Panc1 (cell line): Measurements from ENCODE around the gene HTR2C.

ENCODE experiments used
- POLR2AphosphoS5 ChIP-seq: IDR thresholded peaks from 2 replicates; pipeline ENCODE4 v1.6.1; 2012; ENCODE audit warnings: mild to moderate bottlenecking, low read depth, low read length, moderate library complexity
- TCF7L2 ChIP-seq: IDR thresholded peaks from 2 replicates; pipeline ENCODE4 v1.6.1; 2011; ENCODE audit warnings: mild to moderate bottlenecking, low read depth, low read length, inconsistent platforms
- TF ChIP-seq, protein P1 (sequence below): fragments of 450-650 bp; IDR thresholded peaks from 2 replicates; pipeline ENCODE4 v1.5.1; 2017; ENCODE audit warnings: mild to moderate bottlenecking
- TF ChIP-seq, protein P2 (sequence below), 2 experiments: IDR thresholded peaks; 2 replicates each; pipeline ENCODE4 v1.6.1; 2011 to 2012; ENCODE audit warnings: low read depth in 2 of 2, control low read depth in 1 of 2, low read length in 1 of 2, mild to moderate bottlenecking in 1 of 2, moderate library complexity in 1 of 2; ENCODE audit not compliant: insufficient read depth in 1 of 2

DNA sequence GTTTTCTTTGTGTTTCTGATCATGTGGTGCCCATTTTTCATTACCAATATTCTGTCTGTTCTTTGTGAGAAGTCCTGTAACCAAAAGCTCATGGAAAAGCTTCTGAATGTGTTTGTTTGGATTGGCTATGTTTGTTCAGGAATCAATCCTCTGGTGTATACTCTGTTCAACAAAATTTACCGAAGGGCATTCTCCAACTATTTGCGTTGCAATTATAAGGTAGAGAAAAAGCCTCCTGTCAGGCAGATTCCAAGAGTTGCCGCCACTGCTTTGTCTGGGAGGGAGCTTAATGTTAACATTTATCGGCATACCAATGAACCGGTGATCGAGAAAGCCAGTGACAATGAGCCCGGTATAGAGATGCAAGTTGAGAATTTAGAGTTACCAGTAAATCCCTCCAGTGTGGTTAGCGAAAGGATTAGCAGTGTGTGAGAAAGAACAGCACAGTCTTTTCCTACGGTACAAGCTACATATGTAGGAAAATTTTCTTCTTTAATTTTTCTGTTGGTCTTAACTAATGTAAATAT is 323.2 kb downstream of the HTR2C start:
- TF ChIP-seq, protein P1, sequence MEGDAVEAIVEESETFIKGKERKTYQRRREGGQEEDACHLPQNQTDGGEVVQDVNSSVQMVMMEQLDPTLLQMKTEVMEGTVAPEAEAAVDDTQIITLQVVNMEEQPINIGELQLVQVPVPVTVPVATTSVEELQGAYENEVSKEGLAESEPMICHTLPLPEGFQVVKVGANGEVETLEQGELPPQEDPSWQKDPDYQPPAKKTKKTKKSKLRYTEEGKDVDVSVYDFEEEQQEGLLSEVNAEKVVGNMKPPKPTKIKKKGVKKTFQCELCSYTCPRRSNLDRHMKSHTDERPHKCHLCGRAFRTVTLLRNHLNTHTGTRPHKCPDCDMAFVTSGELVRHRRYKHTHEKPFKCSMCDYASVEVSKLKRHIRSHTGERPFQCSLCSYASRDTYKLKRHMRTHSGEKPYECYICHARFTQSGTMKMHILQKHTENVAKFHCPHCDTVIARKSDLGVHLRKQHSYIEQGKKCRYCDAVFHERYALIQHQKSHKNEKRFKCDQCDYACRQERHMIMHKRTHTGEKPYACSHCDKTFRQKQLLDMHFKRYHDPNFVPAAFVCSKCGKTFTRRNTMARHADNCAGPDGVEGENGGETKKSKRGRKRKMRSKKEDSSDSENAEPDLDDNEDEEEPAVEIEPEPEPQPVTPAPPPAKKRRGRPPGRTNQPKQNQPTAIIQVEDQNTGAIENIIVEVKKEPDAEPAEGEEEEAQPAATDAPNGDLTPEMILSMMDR = no peak
- TF ChIP-seq TCF7L2 (no peak), POLR2AphosphoS5 (no peak)
- TF ChIP-seq, protein P2, sequence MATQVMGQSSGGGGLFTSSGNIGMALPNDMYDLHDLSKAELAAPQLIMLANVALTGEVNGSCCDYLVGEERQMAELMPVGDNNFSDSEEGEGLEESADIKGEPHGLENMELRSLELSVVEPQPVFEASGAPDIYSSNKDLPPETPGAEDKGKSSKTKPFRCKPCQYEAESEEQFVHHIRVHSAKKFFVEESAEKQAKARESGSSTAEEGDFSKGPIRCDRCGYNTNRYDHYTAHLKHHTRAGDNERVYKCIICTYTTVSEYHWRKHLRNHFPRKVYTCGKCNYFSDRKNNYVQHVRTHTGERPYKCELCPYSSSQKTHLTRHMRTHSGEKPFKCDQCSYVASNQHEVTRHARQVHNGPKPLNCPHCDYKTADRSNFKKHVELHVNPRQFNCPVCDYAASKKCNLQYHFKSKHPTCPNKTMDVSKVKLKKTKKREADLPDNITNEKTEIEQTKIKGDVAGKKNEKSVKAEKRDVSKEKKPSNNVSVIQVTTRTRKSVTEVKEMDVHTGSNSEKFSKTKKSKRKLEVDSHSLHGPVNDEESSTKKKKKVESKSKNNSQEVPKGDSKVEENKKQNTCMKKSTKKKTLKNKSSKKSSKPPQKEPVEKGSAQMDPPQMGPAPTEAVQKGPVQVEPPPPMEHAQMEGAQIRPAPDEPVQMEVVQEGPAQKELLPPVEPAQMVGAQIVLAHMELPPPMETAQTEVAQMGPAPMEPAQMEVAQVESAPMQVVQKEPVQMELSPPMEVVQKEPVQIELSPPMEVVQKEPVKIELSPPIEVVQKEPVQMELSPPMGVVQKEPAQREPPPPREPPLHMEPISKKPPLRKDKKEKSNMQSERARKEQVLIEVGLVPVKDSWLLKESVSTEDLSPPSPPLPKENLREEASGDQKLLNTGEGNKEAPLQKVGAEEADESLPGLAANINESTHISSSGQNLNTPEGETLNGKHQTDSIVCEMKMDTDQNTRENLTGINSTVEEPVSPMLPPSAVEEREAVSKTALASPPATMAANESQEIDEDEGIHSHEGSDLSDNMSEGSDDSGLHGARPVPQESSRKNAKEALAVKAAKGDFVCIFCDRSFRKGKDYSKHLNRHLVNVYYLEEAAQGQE (IDR thresholded peaks at IDR 0.05; ENCODE audit: insufficient read depth in 1 of 2, low read depth in 2 of 2, low read length in 1 of 2) = no peak
